Measurements from ENCODE around the gene OGFRL1.

Gene OGFRL1

DNA sequence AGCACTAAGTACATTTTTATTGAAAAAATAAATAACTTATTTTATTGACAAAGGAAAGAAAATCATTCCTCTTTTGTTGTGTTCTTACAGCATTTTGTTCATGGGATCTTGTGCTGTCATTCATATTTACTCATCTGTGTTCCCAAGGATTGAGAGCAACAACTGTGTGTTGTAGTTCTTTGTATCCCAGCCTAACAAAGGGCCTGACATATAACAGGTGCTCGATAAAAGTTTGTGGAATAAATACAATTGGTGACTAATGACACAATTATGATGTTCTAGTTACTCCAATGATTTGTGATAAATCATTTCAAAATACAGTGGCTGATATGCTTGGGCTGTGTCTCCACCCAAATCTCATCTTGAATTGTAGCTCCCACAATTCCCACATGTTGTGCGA is 7.9 kb upstream of the OGFRL1 start:
- Histone ChIP-seq H3K36me3 (ENCODE audit: control insufficient read depth in 5 of 5, insufficient read depth in 5 of 5, low read length in 5 of 5) (no peaks in the 10 kb centered on the region), H3K27me3 (ENCODE audit: control insufficient read depth in 5 of 5, insufficient read depth in 4 of 5, low read length in 5 of 5) (no peaks in the 10 kb centered on the region), H3K27ac (ENCODE audit: low read depth, low read length) (no peak overlapping the region), H3K9ac (ENCODE audit: low read length in 5 of 5) (no peak overlapping the region), H3K9me3 (ENCODE audit: control insufficient read depth in 5 of 5, low read length in 5 of 5) (no peaks in the 10 kb centered on the region), H3K4me3 (ENCODE audit: low read depth in 1 of 5, low read length in 5 of 5) (no peak overlapping the region), H3K4me1 (ENCODE audit: control insufficient read depth in 5 of 5, insufficient read depth in 5 of 5, low read length in 5 of 5) (no peaks in the 10 kb centered on the region)

GRCh38 chr6:71284785-71285184 is 3.8 kb upstream of the OGFRL1 start:
- H3K4me3 ChIP-seq (ENCODE audit: low read depth in 1 of 5, low read length in 5 of 5): no peak overlapping the region
- no peaks in the 10 kb centered on the region for H3K36me3 ChIP-seq (ENCODE audit: control insufficient read depth in 5 of 5, insufficient read depth in 5 of 5, low read length in 5 of 5)
- no peaks in the 10 kb centered on the region for H3K27me3 ChIP-seq (ENCODE audit: control insufficient read depth in 5 of 5, insufficient read depth in 4 of 5, low read length in 5 of 5)
- H3K9ac ChIP-seq (ENCODE audit: low read length in 5 of 5): no peak overlapping the region
- peaks cover 2 to 22% (median 17%) of the 10 kb centered on the region in 5 donors for H3K4me1 ChIP-seq (ENCODE audit: control insufficient read depth in 5 of 5, insufficient read depth in 5 of 5, low read length in 5 of 5)
- no peaks in the 10 kb centered on the region for H3K9me3 ChIP-seq (ENCODE audit: control insufficient read depth in 5 of 5, low read length in 5 of 5)
- no peak overlapping the region for H3K27ac ChIP-seq (ENCODE audit: low read depth, low read length)

- H3K4me1 ChIP-seq (ENCODE audit: control insufficient read depth in 5 of 5, insufficient read depth in 5 of 5, low read length in 5 of 5): peaks cover 2 to 44% (median 40%) of the 10 kb centered on the region in 5 donors
- H3K36me3 ChIP-seq (ENCODE audit: control insufficient read depth in 5 of 5, insufficient read depth in 5 of 5, low read length in 5 of 5): no peaks in the 10 kb centered on the region
- no peaks in the 10 kb centered on the region for H3K9me3 ChIP-seq (ENCODE audit: control insufficient read depth in 5 of 5, low read length in 5 of 5)
- peak overlapping the region in 3 of 5 donors; percentile 40 to 82 (median 80) for H3K4me3 ChIP-seq (ENCODE audit: low read depth in 1 of 5, low read length in 5 of 5)
- peak overlapping the region; percentile 85 for H3K27ac ChIP-seq (ENCODE audit: low read depth, low read length)
- no peaks in the 10 kb centered on the region for H3K27me3 ChIP-seq (ENCODE audit: control insufficient read depth in 5 of 5, insufficient read depth in 4 of 5, low read length in 5 of 5)
- H3K9ac ChIP-seq (ENCODE audit: low read length in 5 of 5): peak overlapping the region in 2 of 5 donors; percentile 26 to 51
Measured at GRCh38 chr6:71287038-71287437, 1.6 kb upstream of the OGFRL1 start.

- no peaks in the 10 kb centered on the region for H3K9me3 ChIP-seq (ENCODE audit: control insufficient read depth in 5 of 5, low read length in 5 of 5)
- H3K4me1 ChIP-seq (ENCODE audit: control insufficient read depth in 5 of 5, insufficient read depth in 5 of 5, low read length in 5 of 5): peaks cover 2 to 48% (median 45%) of the 10 kb centered on the region in 5 donors
- H3K4me3 ChIP-seq (ENCODE audit: low read depth in 1 of 5, low read length in 5 of 5): peak overlapping the region; percentile 78 to 85 (median 80)
- H3K27ac ChIP-seq (ENCODE audit: low read depth, low read length): peak overlapping the region; percentile 85
- no peaks in the 10 kb centered on the region for H3K36me3 ChIP-seq (ENCODE audit: control insufficient read depth in 5 of 5, insufficient read depth in 5 of 5, low read length in 5 of 5)
- no peaks in the 10 kb centered on the region for H3K27me3 ChIP-seq (ENCODE audit: control insufficient read depth in 5 of 5, insufficient read depth in 4 of 5, low read length in 5 of 5)
- H3K9ac ChIP-seq (ENCODE audit: low read length in 5 of 5): peak overlapping the region; percentile 39 to 76 (median 71)
Measured at GRCh38 chr6:71287926-71288227, 734 bp upstream of the OGFRL1 start.

DNA sequence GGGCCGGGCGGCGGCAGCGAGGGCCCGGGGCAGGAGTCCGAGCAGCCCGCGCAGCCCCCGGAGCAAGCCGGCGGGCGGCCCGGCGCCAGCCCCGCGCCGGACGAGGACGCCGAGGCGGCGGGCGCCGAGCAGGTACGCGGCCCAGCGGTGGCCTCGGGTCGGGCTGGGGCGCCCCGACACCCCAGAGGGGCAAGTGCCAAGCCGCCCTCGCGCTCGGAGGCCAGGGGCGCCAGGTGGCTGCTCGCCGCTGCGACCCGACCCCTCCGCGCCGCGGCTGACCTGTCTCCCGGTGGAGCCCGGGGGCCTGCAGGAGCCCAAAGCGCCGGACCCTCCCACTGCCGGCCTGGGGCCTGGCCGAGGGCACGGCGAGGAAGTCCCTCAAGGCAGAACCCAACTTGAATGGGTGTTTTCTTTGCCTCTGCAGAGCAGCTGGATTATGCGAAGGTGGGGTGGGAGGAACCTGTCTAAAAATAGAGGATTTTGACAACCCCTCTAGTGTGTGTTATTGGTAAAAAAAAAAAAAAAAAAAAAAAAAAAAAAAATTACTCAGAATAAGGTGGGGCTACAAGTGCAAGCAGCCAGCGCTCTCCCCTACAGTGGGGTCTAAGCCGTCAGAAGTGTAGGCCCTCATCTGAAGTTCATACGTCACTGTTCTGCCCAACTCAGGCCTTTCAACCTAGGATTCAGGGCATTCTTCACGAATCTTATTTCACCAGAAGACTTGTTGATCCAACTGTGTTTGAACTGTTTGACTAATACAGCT is 609 bp downstream of the OGFRL1 start:
- Histone ChIP-seq H3K36me3 (ENCODE audit: control insufficient read depth in 5 of 5, insufficient read depth in 5 of 5, low read length in 5 of 5) (peaks cover 4 to 9% (median 5%) of the 10 kb centered on the region in 5 donors), H3K9me3 (ENCODE audit: control insufficient read depth in 5 of 5, low read length in 5 of 5) (no peaks in the 10 kb centered on the region), H3K27me3 (ENCODE audit: control insufficient read depth in 5 of 5, insufficient read depth in 4 of 5, low read length in 5 of 5) (no peaks in the 10 kb centered on the region), H3K4me3 (ENCODE audit: low read depth in 1 of 5, low read length in 5 of 5) (peak overlapping the region; percentile 75 to 82 (median 79)), H3K27ac (ENCODE audit: low read depth, low read length) (peak overlapping the region; percentile 61), H3K4me1 (ENCODE audit: control insufficient read depth in 5 of 5, insufficient read depth in 5 of 5, low read length in 5 of 5) (peaks cover 2 to 53% (median 50%) of the 10 kb centered on the region in 5 donors), H3K9ac (ENCODE audit: low read length in 5 of 5) (peak overlapping the region; percentile 54 to 86 (median 74))

DNA sequence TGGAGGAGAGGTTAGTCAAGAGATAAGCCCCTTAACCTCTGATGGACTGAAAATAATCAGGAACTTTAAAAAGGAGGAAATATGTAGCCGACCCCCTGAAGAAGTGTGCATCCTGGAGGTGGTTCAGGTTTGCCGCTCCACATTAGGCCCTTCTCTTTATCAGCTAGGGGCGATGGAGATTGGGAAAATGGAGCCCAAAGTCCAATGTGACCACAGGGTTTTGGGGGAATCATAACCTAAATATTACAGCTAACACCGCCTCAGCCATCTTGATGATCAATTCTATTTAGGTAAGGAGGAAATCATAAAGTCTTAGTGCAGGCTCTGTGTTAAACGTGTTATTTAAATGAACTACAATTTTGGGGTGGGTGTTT is 1.2 kb downstream of the OGFRL1 start:
- Histone ChIP-seq H3K36me3 (ENCODE audit: control insufficient read depth in 5 of 5, insufficient read depth in 5 of 5, low read length in 5 of 5) (peaks cover 5 to 12% (median 8%) of the 10 kb centered on the region in 5 donors), H3K9ac (ENCODE audit: low read length in 5 of 5) (peak overlapping the region; percentile 54 to 86 (median 74)), H3K27me3 (ENCODE audit: control insufficient read depth in 5 of 5, insufficient read depth in 4 of 5, low read length in 5 of 5) (no peaks in the 10 kb centered on the region), H3K4me3 (ENCODE audit: low read depth in 1 of 5, low read length in 5 of 5) (peak overlapping the region; percentile 75 to 82 (median 79)), H3K27ac (ENCODE audit: low read depth, low read length) (peak overlapping the region; percentile 61), H3K9me3 (ENCODE audit: control insufficient read depth in 5 of 5, low read length in 5 of 5) (no peaks in the 10 kb centered on the region), H3K4me1 (ENCODE audit: control insufficient read depth in 5 of 5, insufficient read depth in 5 of 5, low read length in 5 of 5) (peaks cover 2 to 56% (median 52%) of the 10 kb centered on the region in 5 donors)

- H3K27me3 ChIP-seq (ENCODE audit: control insufficient read depth in 5 of 5, insufficient read depth in 4 of 5, low read length in 5 of 5): no peaks in the 10 kb centered on the region
- H3K4me1 ChIP-seq (ENCODE audit: control insufficient read depth in 5 of 5, insufficient read depth in 5 of 5, low read length in 5 of 5): peaks cover 2 to 56% (median 52%) of the 10 kb centered on the region in 5 donors
- peak overlapping the region in 4 of 5 donors; percentile 75 to 82 (median 80) for H3K4me3 ChIP-seq (ENCODE audit: low read depth in 1 of 5, low read length in 5 of 5)
- H3K36me3 ChIP-seq (ENCODE audit: control insufficient read depth in 5 of 5, insufficient read depth in 5 of 5, low read length in 5 of 5): peaks cover 8 to 19% (median 13%) of the 10 kb centered on the region in 5 donors
- no peaks in the 10 kb centered on the region for H3K9me3 ChIP-seq (ENCODE audit: control insufficient read depth in 5 of 5, low read length in 5 of 5)
- H3K27ac ChIP-seq (ENCODE audit: low read depth, low read length): peak overlapping the region; percentile 61
- peak overlapping the region in 1 of 5 donors; percentile 54 for H3K9ac ChIP-seq (ENCODE audit: low read length in 5 of 5)
Measured at GRCh38 chr6:71290611-71291010, 2.0 kb downstream of the OGFRL1 start.

DNA sequence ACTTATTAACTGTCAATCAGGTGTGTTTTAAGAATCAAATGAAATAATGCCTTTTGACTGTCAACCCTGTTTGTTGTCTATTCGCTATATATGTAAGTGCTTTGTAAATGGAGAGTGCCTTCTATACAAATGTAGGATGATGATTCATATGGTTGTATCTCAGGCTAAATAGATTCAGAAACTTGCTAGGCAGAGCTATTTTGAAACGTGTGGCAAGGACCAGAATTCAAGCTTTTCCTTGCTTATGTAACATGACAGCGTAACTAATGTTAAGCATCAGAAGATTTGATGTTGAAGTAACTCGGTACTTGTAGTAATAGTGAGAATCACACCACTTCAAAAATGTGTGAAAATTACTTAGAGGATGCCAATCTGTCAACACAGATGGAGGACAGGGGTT is 3.4 kb downstream of the OGFRL1 start:
- Histone ChIP-seq H3K4me1 (ENCODE audit: control insufficient read depth in 5 of 5, insufficient read depth in 5 of 5, low read length in 5 of 5) (peaks cover 2 to 56% (median 50%) of the 10 kb centered on the region in 5 donors), H3K9ac (ENCODE audit: low read length in 5 of 5) (no peak overlapping the region)

DNA sequence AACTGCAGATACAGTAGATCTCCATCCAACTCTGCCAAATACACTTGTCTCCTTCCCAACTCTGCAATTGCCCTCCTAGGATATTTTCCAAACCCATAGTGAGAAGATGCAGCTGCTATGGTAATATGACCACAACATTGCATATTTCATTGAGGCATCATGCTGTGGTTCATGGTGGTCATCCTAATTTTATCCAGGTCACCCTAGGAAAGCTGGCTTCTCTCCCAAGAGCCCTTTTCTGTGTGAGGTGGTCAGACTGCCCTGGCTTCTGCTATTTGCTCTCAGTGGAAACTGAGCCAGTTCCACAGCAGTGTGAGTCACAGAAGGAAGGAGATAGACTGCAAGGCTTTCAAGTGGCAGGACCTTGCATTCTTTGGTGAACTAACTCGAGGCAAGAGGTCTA is 5.5 kb downstream of the OGFRL1 start:
- Histone ChIP-seq H3K27me3 (ENCODE audit: control insufficient read depth in 5 of 5, insufficient read depth in 4 of 5, low read length in 5 of 5) (no peaks in the 10 kb centered on the region), H3K36me3 (ENCODE audit: control insufficient read depth in 5 of 5, insufficient read depth in 5 of 5, low read length in 5 of 5) (peaks cover 13 to 29% (median 28%) of the 10 kb centered on the region in 5 donors), H3K4me3 (ENCODE audit: low read depth in 1 of 5, low read length in 5 of 5) (no peak overlapping the region), H3K9ac (ENCODE audit: low read length in 5 of 5) (no peak overlapping the region), H3K4me1 (ENCODE audit: control insufficient read depth in 5 of 5, insufficient read depth in 5 of 5, low read length in 5 of 5) (peaks cover 0 to 44% (median 38%) of the 10 kb centered on the region in 5 donors), H3K27ac (ENCODE audit: low read depth, low read length) (peak overlapping the region; percentile 15), H3K9me3 (ENCODE audit: control insufficient read depth in 5 of 5, low read length in 5 of 5) (no peaks in the 10 kb centered on the region)

More for the DNA sequence above, 3.4 kb downstream of the OGFRL1 start:
- no peaks in the 10 kb centered on the region for H3K27me3 ChIP-seq (ENCODE audit: control insufficient read depth in 5 of 5, insufficient read depth in 4 of 5, low read length in 5 of 5)
- H3K9me3 ChIP-seq (ENCODE audit: control insufficient read depth in 5 of 5, low read length in 5 of 5): no peaks in the 10 kb centered on the region
- peak overlapping the region; percentile 61 for H3K27ac ChIP-seq (ENCODE audit: low read depth, low read length)
- no peak overlapping the region for H3K4me3 ChIP-seq (ENCODE audit: low read depth in 1 of 5, low read length in 5 of 5)
- peaks cover 11 to 28% (median 20%) of the 10 kb centered on the region in 5 donors for H3K36me3 ChIP-seq (ENCODE audit: control insufficient read depth in 5 of 5, insufficient read depth in 5 of 5, low read length in 5 of 5)

DNA sequence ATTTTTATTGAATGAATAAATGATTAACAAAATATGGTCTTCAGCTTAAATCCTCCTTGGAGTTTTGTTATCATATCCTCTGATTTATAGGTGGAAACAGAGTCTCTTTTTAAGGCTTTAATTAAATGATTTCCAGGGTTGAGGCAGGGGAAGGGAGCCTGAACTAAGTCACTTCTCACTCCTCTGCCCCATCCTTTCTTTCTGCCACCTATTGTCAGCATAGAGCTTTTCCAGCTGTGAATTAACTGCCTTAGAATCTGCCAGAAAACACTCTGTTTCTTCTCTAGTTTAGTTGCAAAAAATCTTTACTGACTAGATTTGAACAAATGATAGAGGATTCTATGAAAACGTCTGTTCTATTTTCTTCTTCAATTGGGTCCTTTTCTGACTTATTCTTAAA is 9.8 kb downstream of the OGFRL1 start:
- H3K36me3 ChIP-seq (ENCODE audit: control insufficient read depth in 5 of 5, insufficient read depth in 5 of 5, low read length in 5 of 5): peaks cover 28 to 56% (median 47%) of the 10 kb centered on the region in 5 donors
- no peaks in the 10 kb centered on the region for H3K27me3 ChIP-seq (ENCODE audit: control insufficient read depth in 5 of 5, insufficient read depth in 4 of 5, low read length in 5 of 5)
- peaks cover 0 to 9% (median 8%) of the 10 kb centered on the region in 5 donors for H3K4me1 ChIP-seq (ENCODE audit: control insufficient read depth in 5 of 5, insufficient read depth in 5 of 5, low read length in 5 of 5)
- no peak overlapping the region for H3K9ac ChIP-seq (ENCODE audit: low read length in 5 of 5)
- H3K27ac ChIP-seq (ENCODE audit: low read depth, low read length): no peak overlapping the region
- no peak overlapping the region for H3K4me3 ChIP-seq (ENCODE audit: low read depth in 1 of 5, low read length in 5 of 5)
- H3K9me3 ChIP-seq (ENCODE audit: control insufficient read depth in 5 of 5, low read length in 5 of 5): no peaks in the 10 kb centered on the region

Measured in subcutaneous abdominal adipose tissue (tissue), 5 donors.